GM12874 (cell line): ENCODE data around the gene TIPIN.

Experiments
- TF ChIP-seq, protein P1 (sequence below): IDR thresholded peaks from 2 replicates; pipeline ENCODE4 v1.5.1; 2011; ENCODE audit warnings: low read depth, mild to moderate bottlenecking, control low read depth, low read length, moderate library complexity; ENCODE audit not compliant: insufficient read depth

TIPIN gene

DNA sequence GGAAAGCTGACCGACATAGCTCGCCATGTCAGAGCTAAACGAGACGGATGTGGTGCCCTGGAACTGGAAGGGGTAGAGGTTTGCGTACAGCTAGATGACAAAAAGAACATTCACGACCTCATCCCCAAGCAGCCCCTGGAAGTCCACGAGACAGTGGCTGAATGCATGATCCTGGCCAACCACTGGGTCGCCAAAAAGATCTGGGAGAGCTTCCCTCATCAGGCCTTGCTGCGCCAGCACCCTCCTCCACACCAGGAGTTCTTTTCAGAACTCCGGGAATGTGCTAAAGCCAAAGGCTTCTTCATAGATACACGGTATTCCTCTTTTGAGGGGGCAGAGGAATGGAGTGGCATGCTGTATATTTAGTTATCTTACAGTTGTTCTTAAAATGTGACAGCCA lies 30.4 kb downstream of the TIPIN start:
- TF ChIP-seq, protein P1, sequence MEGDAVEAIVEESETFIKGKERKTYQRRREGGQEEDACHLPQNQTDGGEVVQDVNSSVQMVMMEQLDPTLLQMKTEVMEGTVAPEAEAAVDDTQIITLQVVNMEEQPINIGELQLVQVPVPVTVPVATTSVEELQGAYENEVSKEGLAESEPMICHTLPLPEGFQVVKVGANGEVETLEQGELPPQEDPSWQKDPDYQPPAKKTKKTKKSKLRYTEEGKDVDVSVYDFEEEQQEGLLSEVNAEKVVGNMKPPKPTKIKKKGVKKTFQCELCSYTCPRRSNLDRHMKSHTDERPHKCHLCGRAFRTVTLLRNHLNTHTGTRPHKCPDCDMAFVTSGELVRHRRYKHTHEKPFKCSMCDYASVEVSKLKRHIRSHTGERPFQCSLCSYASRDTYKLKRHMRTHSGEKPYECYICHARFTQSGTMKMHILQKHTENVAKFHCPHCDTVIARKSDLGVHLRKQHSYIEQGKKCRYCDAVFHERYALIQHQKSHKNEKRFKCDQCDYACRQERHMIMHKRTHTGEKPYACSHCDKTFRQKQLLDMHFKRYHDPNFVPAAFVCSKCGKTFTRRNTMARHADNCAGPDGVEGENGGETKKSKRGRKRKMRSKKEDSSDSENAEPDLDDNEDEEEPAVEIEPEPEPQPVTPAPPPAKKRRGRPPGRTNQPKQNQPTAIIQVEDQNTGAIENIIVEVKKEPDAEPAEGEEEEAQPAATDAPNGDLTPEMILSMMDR = no peak

DNA sequence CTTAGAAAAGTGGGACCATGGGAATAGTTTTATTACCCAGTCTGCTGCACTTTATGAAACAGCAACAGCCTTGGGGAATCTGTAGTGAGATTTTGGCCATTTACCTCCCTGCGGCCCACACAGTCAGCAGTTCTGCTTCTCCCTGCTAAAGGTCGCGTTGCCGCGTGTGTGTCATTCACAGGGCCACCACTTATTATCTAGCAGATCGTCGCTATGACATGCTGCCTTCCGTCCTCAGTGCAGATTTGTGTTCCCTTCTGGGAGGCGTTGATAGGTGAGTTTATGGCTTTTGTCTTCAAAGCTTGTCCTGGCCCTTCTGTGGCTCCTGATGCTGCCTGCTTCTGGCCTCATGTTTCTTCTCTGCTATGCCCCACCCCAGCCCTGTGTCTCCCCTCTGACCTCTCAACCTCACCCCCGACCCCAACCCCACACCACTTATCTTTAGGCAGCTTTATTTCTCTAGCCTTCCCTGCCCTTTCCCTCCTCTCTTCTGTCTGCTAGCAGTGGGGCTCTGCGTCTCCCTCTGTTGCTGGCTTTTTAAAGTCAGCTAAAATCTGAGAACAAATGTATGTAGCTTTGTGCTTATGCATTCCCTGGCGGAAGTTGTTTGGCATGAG lies 33.1 kb downstream of the TIPIN start:
- TF ChIP-seq, protein P1 = no peak

DNA sequence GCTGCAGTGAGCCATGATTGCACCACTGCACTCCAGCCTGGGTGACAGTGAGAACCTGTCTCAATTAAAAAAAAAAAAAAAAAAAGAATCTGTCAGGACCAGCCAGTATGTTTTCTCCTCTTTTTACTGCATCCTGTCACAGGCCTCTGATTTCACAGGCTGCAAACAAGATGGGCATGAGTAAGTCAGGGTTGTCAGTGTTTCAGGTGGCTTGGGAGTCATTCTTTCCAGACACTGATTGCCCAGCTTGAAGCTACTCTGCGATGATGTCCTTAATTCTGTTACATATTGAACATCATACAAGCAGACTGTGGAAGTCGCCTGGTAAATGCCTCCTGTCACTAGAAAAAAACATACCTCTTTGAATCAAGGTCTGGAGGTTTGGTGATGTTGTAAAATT lies 44.3 kb downstream of the TIPIN start:
- TF ChIP-seq, protein P1 = no peak

DNA sequence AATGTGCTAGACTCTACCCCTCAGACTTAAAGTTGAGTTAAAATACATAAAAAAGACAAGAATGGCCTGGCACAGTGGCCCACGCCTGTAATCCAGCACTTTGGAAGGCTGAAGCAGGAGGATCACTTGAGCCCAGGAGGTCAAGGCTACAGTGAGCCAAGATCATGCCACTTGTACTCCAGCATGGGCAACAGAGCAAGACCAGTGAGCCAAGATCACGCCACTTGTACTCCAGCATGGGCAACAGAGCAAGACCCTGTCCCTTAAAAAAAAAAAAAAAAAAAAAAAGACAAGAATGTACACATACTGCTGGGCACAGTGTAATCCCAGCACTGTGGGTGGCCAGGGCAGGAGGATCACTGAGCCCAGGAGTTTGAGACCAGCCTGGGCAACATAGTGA lies 45.7 kb downstream of the TIPIN start:
- TF ChIP-seq, protein P1 = no peak

DNA sequence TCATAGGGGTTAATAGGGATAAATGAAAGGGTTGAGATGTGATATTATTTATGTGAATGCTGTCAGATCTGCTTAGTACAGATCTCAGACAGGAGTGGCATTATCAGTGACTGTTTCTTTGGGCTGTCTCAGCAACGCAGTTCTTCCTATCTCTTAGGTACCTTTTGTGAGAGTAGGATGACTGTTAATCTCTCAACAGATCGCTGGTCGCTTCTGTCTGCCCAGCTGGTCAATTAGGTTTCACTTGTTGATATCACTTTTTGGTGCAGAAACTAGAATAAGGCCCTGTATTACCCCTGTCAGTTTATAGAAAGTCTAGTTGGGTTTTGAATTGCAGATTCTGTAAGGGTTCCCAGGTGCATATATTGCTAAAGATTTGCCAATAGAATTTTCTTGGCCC lies 46.7 kb downstream of the TIPIN start:
- TF ChIP-seq, protein P1 = no peak

DNA sequence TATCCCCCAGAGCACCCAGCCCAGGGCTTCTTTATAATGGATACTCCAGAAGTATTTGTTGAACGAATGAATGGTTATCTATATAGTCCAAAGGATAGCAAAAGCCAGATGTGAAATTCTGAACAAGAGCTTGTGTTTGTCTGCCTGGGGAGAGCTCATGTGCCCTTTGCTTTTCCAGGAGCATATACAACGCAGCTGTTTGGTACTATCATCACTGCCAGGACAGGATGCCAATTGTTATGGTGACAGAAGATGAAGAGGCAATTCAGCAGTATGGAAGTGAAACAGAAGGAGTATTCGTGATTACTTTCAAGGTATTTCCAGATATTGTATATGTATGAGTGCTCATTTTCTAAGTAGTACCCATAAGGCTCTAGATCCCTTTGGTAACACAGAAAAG lies 48.0 kb downstream of the TIPIN start:
- TF ChIP-seq, protein P1 = no peak

DNA sequence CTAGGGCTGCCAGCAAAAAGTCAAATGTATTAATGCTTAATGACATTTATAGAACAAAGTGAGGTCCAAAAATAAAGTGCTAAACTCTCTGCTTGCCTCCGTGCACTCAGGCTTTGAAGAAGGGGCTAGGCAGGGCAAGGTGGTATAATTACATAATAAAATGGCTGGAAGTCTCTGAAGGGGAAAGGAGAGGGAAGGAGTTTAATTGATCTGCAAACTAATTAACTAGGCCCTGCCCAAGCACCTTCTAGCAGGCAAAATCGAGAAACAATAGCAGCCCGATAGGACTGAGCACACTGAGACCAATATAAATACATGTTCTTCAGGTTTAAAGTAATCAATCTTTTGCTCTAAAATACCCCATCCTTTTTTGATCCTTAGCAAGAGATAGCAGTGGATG lies 50.1 kb downstream of the TIPIN start:
- TF ChIP-seq, protein P1 = no peak
